Stomach (tissue), 4 donors: ENCODE results near the gene TCF7L1.

Source experiments
- CTCF ChIP-seq, 7 experiments: fragments of 450-650 bp in 4 of 7; fragments of 200-600 bp in 3 of 7; sonication (generic) in 3 of 7; IDR thresholded peaks; one replicate each; pipeline ENCODE4 v1.5.1; 2016 to 2019; ENCODE audit warnings: antibody characterized with exemption in 7 of 7, control low read depth in 2 of 7, mild to moderate bottlenecking in 1 of 7
- EP300 ChIP-seq: sonication (generic); formaldehyde crosslinking; IDR thresholded peaks from one replicate; pipeline ENCODE4 v1.6.1; 2017; ENCODE audit warnings: antibody characterized with exemption
- POLR2A ChIP-seq, 4 donors: fragments of 450-650 bp; IDR thresholded peaks; one replicate each; pipeline ENCODE4 v1.6.1; 2016; ENCODE audit warnings: antibody characterized with exemption in 4 of 4, control low read depth in 2 of 4, mild to moderate bottlenecking in 1 of 4, moderate library complexity in 1 of 4

- TF ChIP-seq CTCF (IDR thresholded peaks at IDR 0.05) = no peak
- TF ChIP-seq POLR2A (IDR thresholded peaks at IDR 0.05) = no peak
- TF ChIP-seq EP300 = no peak
Measured at GRCh38 chr2:85314884-85315242, 181.7 kb downstream of the TCF7L1 start.
